HepG2 (cell line): ENCODE data around the gene METTL15. TPM values are rescaled to one million over a fixed set of nuclear protein-coding genes. Genes with fewer than 3 reads are reported as not detected.
"Not testable (repeated sequence)": the region's sequence is repeated elsewhere in the genome, so short reads cannot be mapped to it uniquely, and the experiment has no call there.

ENCODE experiments used
- ATAC-seq: fragments of 200-7000 bp; cut with Tn5 transposase; 3 replicates; pipeline ENCODE4 v1.9.1; 2020; ENCODE audit warnings: mild to moderate bottlenecking, moderate library complexity
- BruUV-seq: library from RNA; stranded (reverse); fragments of 400-500 nt; replicated peaks from 2 replicates; lab custom pipeline; 2021; lab: Mats Ljungman, UMichigan
- CTCF ChIA-PET: fragments of 300-600 bp; formaldehyde crosslinking; extraction: SDS; loops from one replicate; lab custom pipeline; 2021; ENCODE audit warnings: low total read pairs, inconsistent platforms, low intra/inter-chr PET ratio; lab: Yijun Ruan, JAX
- POLR2A ChIA-PET: fragments of 350-600 bp; sonication (Branson Sonifier 250); formaldehyde crosslinking; loops from one replicate; lab custom pipeline; 2020; ENCODE audit warnings: antibody characterized with exemption, inconsistent platforms; lab: Yijun Ruan, JAX
- DNase-seq: peaks from one replicate; pipeline ENCODE4 v3.0.0-alpha.2; 2015; ENCODE audit warnings: low spot score
- FAIRE-seq: peaks from 3 replicates; lab custom pipeline; 2011; peaks lifted over from hg19 to GRCh38; lab: Jason Lieb, UNC
- H2AFZ ChIP-seq: one replicate; pipeline ENCODE4 v1.6.1; 2011; ENCODE audit warnings: low read length, inconsistent platforms
- H3K27ac ChIP-seq: fragments of 300-600 bp; 3 replicates; pipeline ENCODE4 v1.8.0; 2011; ENCODE audit warnings: mixed run types, mild to moderate bottlenecking, mixed read lengths, low read length, inconsistent platforms; ENCODE audit not compliant: insufficient read depth; ENCODE audit errors: extremely low read length
- H3K27me3 ChIP-seq, 2 experiments: fragments of 200-600 bp in 1 of 2; 2 replicates in 1 of 2; 3 replicates in 1 of 2; pipeline versions ENCODE4 v1.6.0 to v1.8.0; 2011; ENCODE audit warnings: low read length in 2 of 2, mild to moderate bottlenecking in 2 of 2, moderate library complexity in 2 of 2, inconsistent platforms in 1 of 2; ENCODE audit not compliant: insufficient read depth in 2 of 2, control insufficient read depth in 1 of 2
- H3K36me3 ChIP-seq, 2 experiments: fragments of 200-600 bp in 1 of 2; replicated peaks in 1 of 2; 2 replicates in 1 of 2; 3 replicates in 1 of 2; pipeline versions ENCODE4 v1.5.1 to v1.8.0; 2011; ENCODE audit warnings: low read length in 2 of 2, inconsistent platforms in 1 of 2; ENCODE audit not compliant: insufficient read depth in 2 of 2, control insufficient read depth in 1 of 2
- H3K4me1 ChIP-seq: 2 replicates; pipeline ENCODE4 v1.5.1; 2012; ENCODE audit warnings: low read length, inconsistent platforms; ENCODE audit not compliant: insufficient read depth
- H3K4me2 ChIP-seq: 2 replicates; pipeline ENCODE4 v1.6.0; 2011; ENCODE audit warnings: low read depth, low read length, inconsistent platforms
- H3K4me3 ChIP-seq, 3 experiments: fragments of 200-600 bp in 1 of 3; sonication (generic), shearing (Covaris generic) in 1 of 3; replicated peaks in 1 of 3; 2 replicates each; pipeline ENCODE4 v1.5.1; 2011 to 2016; ENCODE audit warnings: low read length in 3 of 3, inconsistent platforms in 2 of 3, low read depth in 2 of 3, mild to moderate bottlenecking in 2 of 3, control low read depth in 1 of 3, mixed read lengths in 1 of 3; ENCODE audit not compliant: insufficient read depth in 1 of 3
- H3K79me2 ChIP-seq: one replicate; pipeline ENCODE4 v1.6.1; 2011; ENCODE audit warnings: low read length, inconsistent platforms; ENCODE audit not compliant: insufficient read depth
- H3K9ac ChIP-seq: 2 replicates; pipeline ENCODE4 v1.6.0; 2011; ENCODE audit warnings: mild to moderate bottlenecking, low read depth, low read length, inconsistent platforms; ENCODE audit not compliant: insufficient read depth
- H3K9me3 ChIP-seq: 2 replicates; pipeline ENCODE4 v1.5.1; 2012; ENCODE audit warnings: mild to moderate bottlenecking, low read length
- H4K20me1 ChIP-seq: 2 replicates; pipeline ENCODE4 v1.6.0; 2011; ENCODE audit warnings: inconsistent platforms, mild to moderate bottlenecking, low read length, moderate library complexity; ENCODE audit not compliant: insufficient read depth
- JARID2 ChIP-seq: sonication (generic); formaldehyde crosslinking; IDR thresholded peaks from 2 replicates; pipeline ENCODE4 v1.8.1; 2023; ENCODE audit warnings: missing genetic modification reagents, inconsistent platforms; ENCODE audit not compliant: insufficient replicate concordance
- MED13 ChIP-seq: sonication (generic); formaldehyde crosslinking; IDR thresholded peaks from 2 replicates; pipeline ENCODE4 v1.5.0; 2020; ENCODE audit warnings: missing genetic modification reagents
- MXD1 ChIP-seq: sonication (generic); formaldehyde crosslinking; IDR thresholded peaks from 2 replicates; pipeline ENCODE4 v1.4.0; 2020; ENCODE audit warnings: mild to moderate bottlenecking, missing genetic modification reagents
- PHF5A ChIP-seq: IDR thresholded peaks from one replicate; pipeline ENCODE4 v1.6.1; 2018; ENCODE audit warnings: low read depth, missing genetic modification reagents; ENCODE audit not compliant: unreplicated experiment
- RBM39 ChIP-seq: fragments of 200-400 bp; formaldehyde crosslinking; IDR thresholded peaks from one replicate; pipeline ENCODE4 v1.6.1; 2018; ENCODE audit warnings: antibody characterized with exemption, mild to moderate bottlenecking, low read depth, low read length; ENCODE audit not compliant: poor library complexity, severe bottlenecking
- THAP8 ChIP-seq: sonication (generic); formaldehyde crosslinking; IDR thresholded peaks from 2 replicates; pipeline ENCODE4 v1.5.1; 2020; ENCODE audit warnings: missing genetic modification reagents, mild to moderate bottlenecking, borderline replicate concordance
- TOE1 ChIP-seq: sonication (generic); formaldehyde crosslinking; IDR thresholded peaks from 2 replicates; pipeline ENCODE4 v1.4.0; 2020; ENCODE audit warnings: mild to moderate bottlenecking, missing genetic modification reagents
- ZIK1 ChIP-seq: sonication (generic); formaldehyde crosslinking; IDR thresholded peaks from 2 replicates; pipeline ENCODE4 v1.5.0; 2020; ENCODE audit warnings: mild to moderate bottlenecking, low read depth, missing genetic modification reagents, borderline replicate concordance
- ZNF292 ChIP-seq: sonication (generic); formaldehyde crosslinking; IDR thresholded peaks from 2 replicates; pipeline ENCODE4 v1.8.1; 2022; ENCODE audit warnings: mild to moderate bottlenecking, low read depth, missing genetic modification reagents, borderline replicate concordance
- ZNF337 ChIP-seq: sonication (generic); formaldehyde crosslinking; IDR thresholded peaks from 2 replicates; pipeline ENCODE4 v1.5.1; 2020; ENCODE audit warnings: missing genetic modification reagents, low read depth, mild to moderate bottlenecking, borderline replicate concordance
- ZNF367 ChIP-seq: sonication (generic); formaldehyde crosslinking; IDR thresholded peaks from 2 replicates; pipeline ENCODE4 v1.4.0; 2020; ENCODE audit warnings: missing genetic modification reagents, borderline replicate concordance
- ZNF569 ChIP-seq: sonication (generic); formaldehyde crosslinking; IDR thresholded peaks from 2 replicates; pipeline ENCODE4 v1.5.0; 2020; ENCODE audit warnings: mild to moderate bottlenecking, missing genetic modification reagents, moderate library complexity, borderline replicate concordance
- ZNF572 ChIP-seq: sonication (generic); formaldehyde crosslinking; IDR thresholded peaks from 2 replicates; pipeline ENCODE4 v1.5.1; 2020; ENCODE audit warnings: mild to moderate bottlenecking, missing genetic modification reagents
- ZNF652 ChIP-seq: IDR thresholded peaks from 2 replicates; pipeline ENCODE4 v1.6.1; 2016; ENCODE audit warnings: low read depth, borderline replicate concordance
- ZNF777 ChIP-seq: sonication (generic); formaldehyde crosslinking; IDR thresholded peaks from 2 replicates; pipeline ENCODE4 v1.4.0; 2020; ENCODE audit warnings: missing genetic modification reagents
- WGBS: methylation state at CpG from one replicate; pipeline ENCODE4 v1.1.6; 2017; ENCODE audit warnings: low lambda C conversion rate; 5-methylcytosine and 5-hydroxymethylcytosine counted together
- in situ Hi-C: cut with HindIII; loops from 2 replicates; pipeline ENCODE4 v1.10.0; 2017; ENCODE audit warnings: low pct_unique_long_range_greater_than_20kb; ENCODE audit not compliant: extremely low pct_ligation_motif_present
- intact Hi-C: fragments of 100-400 bp; cut with micrococcal nuclease; formaldehyde crosslinking; loops from one replicate; pipeline ENCODE4 v1.10.0; 2022; ENCODE audit not compliant: unreplicated experiment
- polyA plus RNA-seq, 8 experiments: library from polyadenylated mRNA; depleted of rRNA in 3 of 8; stranded (reverse) in 7 of 8; unstranded in 1 of 8; fragments of >200 nt; fragmentation: Illumina TruSeq in 4 of 8; extraction: Trizol in 4 of 8; gene quantifications; 2 replicates each; pipeline versions ENCODE4 v1.2.1 to v1.2.3, GENCODE V29; 2011 to 2016; ENCODE audit warnings: low read depth in 4 of 8, missing spikeins in 1 of 8, mixed read lengths in 1 of 8; ENCODE audit not compliant: insufficient read depth in 1 of 8
- total RNA-seq, 5 experiments: library from RNA; depleted of rRNA; stranded (reverse); fragments of >200 nt; fragmentation: Illumina TruSeq; extraction: Trizol; gene quantifications; 2 replicates each; pipeline ENCODE4 v1.2.3, GENCODE V29; 2016; ENCODE audit warnings: low read depth in 1 of 5

The METTL15 gene
- total and polyA plus RNA-seq, 2 of the 13 experiments (the other 11 are each of a cell fraction or from before 2014, with no cell fraction given), result 6.5 to 14.0 TPM

- Histone ChIP-seq H3K4me3 (no peak overlapping the region), H4K20me1 (no peaks in the 10 kb centered on the region), H3K9ac (no peak overlapping the region), H3K9me3 (peaks cover 20% of the 10 kb centered on the region), H3K27ac (no peak overlapping the region), H3K27me3 (no peaks in the 10 kb centered on the region), H3K4me1 (no peaks in the 10 kb centered on the region), H3K79me2 (no peaks in the 10 kb centered on the region), H3K36me3 (peaks cover 0 to 13% of the 10 kb centered on the region in 2 experiments; a peak in 2 of 5 replicates), H2AFZ (no peak overlapping the region), H3K4me2 (no peak overlapping the region)
- in situ Hi-C loops (no loop called here), intact Hi-C loops (no loop called here)
- POLR2A ChIA-PET, result no interaction called here
- BruUV-seq, result no TSS peak
- FAIRE-seq (no peak), DNase-seq (no peak), ATAC-seq (no peak)
- CTCF ChIA-PET, result no interaction called here
- no peak for TF ChIP-seq THAP8
- no peak for TF ChIP-seq PHF5A
- no peak for TF ChIP-seq ZIK1 (CRISPR knock-in tag)
- TF ChIP-seq JARID2, result no peak
- TF ChIP-seq ZNF777 (CRISPR knock-in tag), result no peak
- no peak for TF ChIP-seq ZNF572
- TF ChIP-seq RBM39, result no peak
- no peak for TF ChIP-seq ZNF337
- no peak for TF ChIP-seq ZNF569 (CRISPR knock-in tag)
- no peak for TF ChIP-seq MXD1 (CRISPR knock-in tag)
- TF ChIP-seq TOE1 (CRISPR knock-in tag), result no peak
- no peak for TF ChIP-seq ZNF292
- TF ChIP-seq MED13, result no peak
- no peak for TF ChIP-seq ZNF652
- TF ChIP-seq ZNF367, result no peak
- WGBS, result 97% methylated on average over 3 of the region's 3 CpGs
Measured at GRCh38 chr11:28133146-28133545, 25.0 kb downstream of the METTL15 start.

GRCh38 chr11:28136157-28136556 is 28.0 kb downstream of the METTL15 start:
- H3K4me2 ChIP-seq, DNase-seq, intact Hi-C loops, H3K4me3 ChIP-seq, H3K9ac ChIP-seq, CTCF ChIA-PET, ATAC-seq, H3K79me2 ChIP-seq, H3K4me1 ChIP-seq, in situ Hi-C loops, POLR2A ChIA-PET, H2AFZ ChIP-seq, H3K27me3 ChIP-seq, BruUV-seq, H3K27ac ChIP-seq, FAIRE-seq, H4K20me1 ChIP-seq: not testable (repeated sequence)
- H3K36me3 ChIP-seq, result peaks cover 0 to 13% of the 10 kb centered on the region in 2 experiments; a peak in 1 of 5 replicates
- peaks cover 24% of the 10 kb centered on the region for H3K9me3 ChIP-seq
- WGBS, result 97% methylated on average over 4 of the region's 4 CpGs
